ENCODE measurements around the gene ADAMTS2. TPM values are rescaled to one million over a fixed set of nuclear protein-coding genes. Genes with fewer than 3 reads are reported as not detected.
A peak's percentile ranks its signal among the peaks of the same experiment; 100 is the strongest.

The ADAMTS2 gene
- total and polyA plus RNA-seq, 10 donors = 4.0 to 101 (median 47.5) TPM

- Histone ChIP-seq H3K4me3 (no peak overlapping the region), H3K9me3 (no peaks in the 10 kb centered on the region), H3K36me3 (peaks cover 0 to 5% (median 0%) of the 10 kb centered on the region in 6 donors), H3K4me1 (peaks cover 4 to 13% (median 8%) of the 10 kb centered on the region in 6 donors), H3K27ac (no peak overlapping the region), H3K27me3 (replicated peaks in 1 of 7) (peaks cover 0 to 20% (median 0%) of the 10 kb centered on the region in 7 donors)
- intact Hi-C loops (cut with DNase I; ENCODE audit: low total_unique reads) = no loop called here
- 83 to 93% (median 86%) methylated on average over 14 to 20 of the region's 20 CpGs for WGBS, 5 donors
- no peak for TF ChIP-seq CTCF (IDR thresholded peaks at IDR 0.05 in 8 of 11, conservative IDR thresholded peaks at IDR 0.05 in 3 of 11)
- no peak for TF ChIP-seq POLR2AphosphoS5 (IDR thresholded peaks at IDR 0.05)
- no peak for TF ChIP-seq POLR2A (IDR thresholded peaks at IDR 0.05)
- DNase-seq = peak; percentile 68
Measured at GRCh38 chr5:179171816-179172745, 173.2 kb downstream of the ADAMTS2 start.

- peak; percentile 48 for DNase-seq
- Histone ChIP-seq H3K4me1 (peaks cover 4 to 20% (median 14%) of the 10 kb centered on the region in 6 donors), H3K27me3 (replicated peaks in 1 of 7) (peaks cover 0 to 27% (median 0%) of the 10 kb centered on the region in 7 donors), H3K9me3 (no peaks in the 10 kb centered on the region), H3K36me3 (peaks cover 0 to 5% (median 0%) of the 10 kb centered on the region in 6 donors), H3K4me3 (no peak overlapping the region), H3K27ac (no peak overlapping the region)
- WGBS, 5 donors = 84 to 89% (median 88%) methylated on average over 12 of the region's 12 CpGs
- TF ChIP-seq CTCF (IDR thresholded peaks at IDR 0.05 in 8 of 11, conservative IDR thresholded peaks at IDR 0.05 in 3 of 11) (no peak), POLR2AphosphoS5 (IDR thresholded peaks at IDR 0.05) (peak in 1 of 3 donors; percentile 9), POLR2A (IDR thresholded peaks at IDR 0.05) (no peak)
- intact Hi-C loops (cut with DNase I; ENCODE audit: low total_unique reads) = no loop called here
Measured at GRCh38 chr5:179171251-179171815, 173.9 kb downstream of the ADAMTS2 start.

GRCh38 chr5:179170606-179171005, 174.7 kb downstream of the ADAMTS2 start:
- no peak overlapping the region for H3K4me3 ChIP-seq
- H3K9me3 ChIP-seq = no peaks in the 10 kb centered on the region
- no peak overlapping the region for H3K27ac ChIP-seq
- TF ChIP-seq POLR2A (IDR thresholded peaks at IDR 0.05) (no peak), POLR2AphosphoS5 (IDR thresholded peaks at IDR 0.05) (no peak), CTCF (IDR thresholded peaks at IDR 0.05 in 8 of 11, conservative IDR thresholded peaks at IDR 0.05 in 3 of 11) (no peak)
- H3K36me3 ChIP-seq = peaks cover 0 to 5% (median 0%) of the 10 kb centered on the region in 6 donors
- peaks cover 4 to 21% (median 14%) of the 10 kb centered on the region in 6 donors for H3K4me1 ChIP-seq
- intact Hi-C loops (cut with DNase I; ENCODE audit: low total_unique reads) = no loop called here
- peak; percentile 50 for DNase-seq
- peaks cover 0 to 25% (median 0%) of the 10 kb centered on the region in 7 donors for H3K27me3 ChIP-seq (replicated peaks in 1 of 7)
- 82 to 94% (median 86%) methylated on average over 6 of the region's 6 CpGs for WGBS, 5 donors

- 86 to 98% (median 94%) methylated on average over 1 of the region's 1 CpG for WGBS, 5 donors
- intact Hi-C loops (cut with DNase I; ENCODE audit: low total_unique reads) = no loop called here
- Histone ChIP-seq H3K4me1 (peaks cover 4 to 21% (median 14%) of the 10 kb centered on the region in 6 donors), H3K27ac (no peak overlapping the region), H3K27me3 (replicated peaks in 1 of 7) (peaks cover 0 to 25% (median 0%) of the 10 kb centered on the region in 7 donors), H3K4me3 (no peak overlapping the region), H3K36me3 (peaks cover 0 to 5% (median 0%) of the 10 kb centered on the region in 6 donors), H3K9me3 (no peaks in the 10 kb centered on the region)
- TF ChIP-seq POLR2A (IDR thresholded peaks at IDR 0.05) (no peak), CTCF (IDR thresholded peaks at IDR 0.05 in 8 of 11, conservative IDR thresholded peaks at IDR 0.05 in 3 of 11) (no peak), POLR2AphosphoS5 (IDR thresholded peaks at IDR 0.05) (no peak)
- DNase-seq = peak; percentile 1
Measured at GRCh38 chr5:179169836-179170235, 175.4 kb downstream of the ADAMTS2 start.
